Effector memory CD8-positive, alpha-beta T cell (primary cell): ENCODE measurements around the gene NQO1.

Experiments used
- ATAC-seq: fragments of 150-1000 bp; cut with Tn5 transposase; replicated peaks from 2 replicates; pipeline ENCODE4 v1.10.0; 2021; ENCODE audit warnings: mild to moderate bottlenecking, moderate library complexity
- DNase-seq, 3 experiments: peaks; one replicate each; pipeline ENCODE4 v3.0.0; 2021
- H3K27ac Mint-ChIP-seq, 2 donors: one replicate each; pipeline ENCODE4 v1.8.0; 2022; ENCODE audit warnings: mild to moderate bottlenecking in 2 of 2, mixed read lengths in 2 of 2, moderate library complexity in 2 of 2
- H3K27me3 Mint-ChIP-seq, 2 donors: one replicate each; pipeline ENCODE4 v1.8.0; 2022; ENCODE audit warnings: mixed read lengths in 2 of 2
- H3K36me3 Mint-ChIP-seq: one replicate; pipeline ENCODE4 v1.8.0; 2022; ENCODE audit warnings: mild to moderate bottlenecking, moderate library complexity, mixed read lengths; ENCODE audit not compliant: insufficient read depth
- H3K4me1 Mint-ChIP-seq, 2 donors: one replicate each; pipeline ENCODE4 v1.8.0; 2022; ENCODE audit warnings: low read depth in 2 of 2, mixed read lengths in 2 of 2
- H3K4me3 Mint-ChIP-seq, 2 donors: one replicate each; pipeline ENCODE4 v1.8.0; 2022; ENCODE audit warnings: mild to moderate bottlenecking in 2 of 2, mixed read lengths in 2 of 2, moderate library complexity in 2 of 2
- H3K9me3 Mint-ChIP-seq, 2 donors: one replicate each; pipeline ENCODE4 v1.8.0; 2022; ENCODE audit warnings: mixed read lengths in 2 of 2

NQO1 gene

GRCh38 chr16:69672315-69672997 is 53.9 kb downstream of the NQO1 start:
- H3K9me3 Mint-ChIP-seq = no peaks in the 10 kb centered on the region
- H3K4me3 Mint-ChIP-seq = no peak overlapping the region
- H3K27ac Mint-ChIP-seq = peak overlapping the region; percentile 44 to 51
- H3K27me3 Mint-ChIP-seq = no peaks in the 10 kb centered on the region
- H3K4me1 Mint-ChIP-seq = no peaks in the 10 kb centered on the region
- H3K36me3 Mint-ChIP-seq = peaks cover 49% of the 10 kb centered on the region
- DNase-seq (no peak), ATAC-seq (no peak)

- H3K27me3 Mint-ChIP-seq = no peaks in the 10 kb centered on the region
- DNase-seq = no peak
- no peaks in the 10 kb centered on the region for H3K9me3 Mint-ChIP-seq
- H3K36me3 Mint-ChIP-seq = peaks cover 34% of the 10 kb centered on the region
- H3K4me3 Mint-ChIP-seq = no peak overlapping the region
- H3K27ac Mint-ChIP-seq = peak overlapping the region in 1 of 2 donors; percentile 22
- no peak for ATAC-seq
- H3K4me1 Mint-ChIP-seq = no peaks in the 10 kb centered on the region
These were observed 56.8 kb downstream of the NQO1 start for GRCh38 chr16:69669577-69669976.

GRCh38 chr16:69663846-69664245 is 62.5 kb downstream of the NQO1 start:
- no peaks in the 10 kb centered on the region for H3K27me3 Mint-ChIP-seq
- H3K36me3 Mint-ChIP-seq = peaks cover 39% of the 10 kb centered on the region
- no peak for ATAC-seq
- no peak overlapping the region for H3K4me3 Mint-ChIP-seq
- peak overlapping the region in 1 of 2 donors; percentile 52 for H3K27ac Mint-ChIP-seq
- H3K9me3 Mint-ChIP-seq = no peaks in the 10 kb centered on the region
- no peaks in the 10 kb centered on the region for H3K4me1 Mint-ChIP-seq
- DNase-seq = no peak

- peak overlapping the region in 1 of 2 donors; percentile 89 for H3K27ac Mint-ChIP-seq
- H3K9me3 Mint-ChIP-seq = no peaks in the 10 kb centered on the region
- H3K27me3 Mint-ChIP-seq = no peaks in the 10 kb centered on the region
- DNase-seq = no peak
- peaks cover 41% of the 10 kb centered on the region for H3K36me3 Mint-ChIP-seq
- no peak overlapping the region for H3K4me3 Mint-ChIP-seq
- no peak for ATAC-seq
- H3K4me1 Mint-ChIP-seq = no peaks in the 10 kb centered on the region
These were observed 63.5 kb downstream of the NQO1 start for GRCh38 chr16:69662901-69663300.

- Mint-ChIP-seq H3K4me3 (no peak overlapping the region), H3K9me3 (no peaks in the 10 kb centered on the region), H3K27me3 (no peaks in the 10 kb centered on the region), H3K27ac (no peak overlapping the region), H3K4me1 (no peaks in the 10 kb centered on the region), H3K36me3 (peaks cover 66% of the 10 kb centered on the region)
- ATAC-seq (no peak), DNase-seq (no peak)
These were observed 66.2 kb downstream of the NQO1 start for GRCh38 chr16:69660166-69660565.
